Endometrium (tissue), 2 donors: ENCODE results near the gene EXOSC7.

Source experiments
- FAIRE-seq: peaks from 2 replicates; lab custom pipeline; 2012; peaks lifted over from hg19 to GRCh38; lab: Jason Lieb, UNC
- donor health status: control.
- donor health status: control.

Gene EXOSC7

GRCh38 chr3:45055411-45056143 lies 79.5 kb downstream of the EXOSC7 start:
- no peak for FAIRE-seq

GRCh38 chr3:45056608-45057301 lies 80.7 kb downstream of the EXOSC7 start:
- FAIRE-seq = no peak

- no peak for FAIRE-seq
Measured at GRCh38 chr3:45057557-45057956, 81.5 kb downstream of the EXOSC7 start.

- FAIRE-seq = no peak
Measured at GRCh38 chr3:45059132-45059531, 83.1 kb downstream of the EXOSC7 start.

GRCh38 chr3:45060165-45060892 lies 84.3 kb downstream of the EXOSC7 start:
- FAIRE-seq = no peak
